ENCODE data around the gene DGKH. TPM values are rescaled to one million over a fixed set of nuclear protein-coding genes. Genes with fewer than 3 reads are reported as not detected.

DGKH gene
- total and polyA plus RNA-seq, 5 donors, result 2.0 to 12.1 (median 6.3) TPM

DNA sequence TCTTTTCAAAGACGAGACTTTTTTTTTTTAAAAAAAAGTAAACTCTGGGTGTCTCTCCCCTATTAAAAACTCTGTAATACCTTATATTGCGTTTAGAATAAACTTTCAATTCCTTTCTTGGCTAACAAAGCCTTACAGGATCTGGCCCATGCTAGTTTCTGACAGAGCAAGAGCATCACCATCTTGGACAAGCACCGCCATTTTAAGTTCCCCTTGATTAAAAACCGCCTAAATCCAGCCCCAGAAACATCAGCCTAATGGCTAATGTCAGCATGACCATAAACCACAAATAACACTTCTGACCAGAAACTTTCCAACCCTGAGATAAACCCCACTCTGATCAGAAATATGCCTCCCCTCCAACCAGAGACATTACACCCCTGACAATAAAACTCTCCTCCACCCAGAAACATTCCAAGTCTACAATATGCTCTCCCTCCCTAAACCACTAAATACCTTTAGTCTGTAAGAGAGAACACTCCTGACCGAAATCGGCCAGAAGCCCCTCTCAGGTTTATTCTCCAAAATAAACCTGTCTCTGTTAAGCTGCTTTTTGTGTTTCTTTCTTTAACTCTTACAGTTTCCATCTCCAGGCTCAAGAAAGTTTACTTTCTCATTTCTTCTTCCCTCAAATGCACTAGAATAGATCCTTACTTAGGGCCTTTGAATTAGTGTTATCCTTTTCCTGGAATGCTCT is 221.9 kb downstream of the DGKH start:
- intact Hi-C loops (cut with DNase I), result no loop called here
- H3K27ac ChIP-seq (ENCODE audit: low read length), result no peak overlapping the region
- 98% methylated on average over 6 of the region's 6 CpGs for whole genome bisulfite sequencing
- no peaks in the 10 kb centered on the region for H3K27me3 ChIP-seq (ENCODE audit: control insufficient read depth, insufficient read depth)
- no peak overlapping the region for H3K4me3 ChIP-seq (ENCODE audit: low read length)
- DNase-seq, result no peak
- H3K9me3 ChIP-seq (ENCODE audit: control insufficient read depth, low read length), result no peaks in the 10 kb centered on the region
- H3K4me1 ChIP-seq (ENCODE audit: control insufficient read depth, insufficient read depth, low read length), result no peaks in the 10 kb centered on the region
- ATAC-seq, result no peak

DNA sequence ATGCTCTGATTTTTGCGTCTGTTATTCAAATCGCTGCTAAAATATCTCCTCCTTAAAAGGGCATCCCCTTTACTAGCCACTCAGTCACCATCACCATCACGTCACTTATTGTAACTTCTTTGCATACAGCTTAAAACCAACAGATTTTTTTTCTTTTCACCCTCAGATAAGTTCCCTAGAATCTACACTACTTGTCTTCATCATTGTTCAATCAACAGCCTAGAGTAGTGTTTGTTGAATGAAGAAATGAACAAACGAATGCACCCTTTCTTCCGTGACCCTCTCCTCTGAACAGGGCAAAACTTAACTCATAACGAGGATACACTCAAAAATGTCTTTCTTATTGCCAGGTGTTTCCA is 222.4 kb downstream of the DGKH start:
- Histone ChIP-seq H3K27ac (ENCODE audit: low read length) (peak overlapping the region; percentile 81), H3K27me3 (ENCODE audit: control insufficient read depth, insufficient read depth) (no peaks in the 10 kb centered on the region), H3K4me3 (ENCODE audit: low read length) (peak overlapping the region; percentile 87), H3K9me3 (ENCODE audit: control insufficient read depth, low read length) (no peaks in the 10 kb centered on the region), H3K4me1 (ENCODE audit: control insufficient read depth, insufficient read depth, low read length) (no peaks in the 10 kb centered on the region)
- no peak for DNase-seq
- intact Hi-C loops (cut with DNase I), result no loop called here
- ATAC-seq, result no peak
- 87% methylated on average over 6 of the region's 6 CpGs for WGBS

DNA sequence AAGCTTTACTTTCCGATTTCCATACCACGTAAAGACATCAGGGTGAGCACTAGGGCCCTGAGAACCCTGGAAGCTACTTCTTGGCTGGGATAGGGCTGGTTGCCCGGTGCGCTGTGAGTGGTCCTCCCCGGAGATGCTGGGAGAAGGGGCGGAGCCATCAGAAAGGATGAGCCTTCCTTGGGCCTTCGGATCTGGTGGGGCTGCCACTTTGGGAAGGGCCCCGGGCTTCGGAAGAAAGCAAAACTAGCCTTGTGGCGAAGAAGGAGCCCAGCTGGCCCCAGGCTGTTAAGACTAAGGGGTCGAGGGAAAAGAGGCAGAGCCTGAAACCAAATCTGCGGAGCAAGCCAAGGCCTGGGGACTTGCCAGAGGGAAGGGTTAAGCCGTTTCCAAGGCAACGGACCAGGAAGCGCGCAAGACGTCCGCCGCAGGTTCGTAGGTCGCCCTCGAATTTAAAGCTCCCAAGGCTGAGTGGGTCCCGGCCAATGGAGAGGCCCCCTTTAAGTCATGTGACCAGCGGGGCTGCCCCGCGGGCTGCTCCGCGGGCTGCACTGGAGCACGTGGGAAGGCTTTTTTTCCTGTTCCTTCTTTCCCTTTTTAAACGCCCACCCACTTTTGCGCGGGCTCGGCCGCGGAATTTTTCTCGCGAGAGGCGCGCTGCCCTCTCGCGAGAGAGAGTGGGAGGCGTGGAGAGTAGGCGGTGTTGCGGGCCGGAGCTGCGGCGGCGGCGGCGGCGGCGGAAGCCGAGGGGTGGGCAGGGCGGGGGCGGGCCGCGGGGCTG is 223.1 kb downstream of the DGKH start:
- intact Hi-C loops (cut with DNase I), result no loop called here
- WGBS, result 2% methylated on average over 56 of the region's 57 CpGs
- no peaks in the 10 kb centered on the region for H3K4me1 ChIP-seq (ENCODE audit: control insufficient read depth, insufficient read depth, low read length)
- H3K9me3 ChIP-seq (ENCODE audit: control insufficient read depth, low read length), result no peaks in the 10 kb centered on the region
- peak overlapping the region; percentile 87 for H3K4me3 ChIP-seq (ENCODE audit: low read length)
- DNase-seq (peak; percentile 95 to 97 (median 96)), ATAC-seq (peak; percentile 98)
- H3K27me3 ChIP-seq (ENCODE audit: control insufficient read depth, insufficient read depth), result no peaks in the 10 kb centered on the region
- peak overlapping the region; percentile 81 for H3K27ac ChIP-seq (ENCODE audit: low read length)

DNA sequence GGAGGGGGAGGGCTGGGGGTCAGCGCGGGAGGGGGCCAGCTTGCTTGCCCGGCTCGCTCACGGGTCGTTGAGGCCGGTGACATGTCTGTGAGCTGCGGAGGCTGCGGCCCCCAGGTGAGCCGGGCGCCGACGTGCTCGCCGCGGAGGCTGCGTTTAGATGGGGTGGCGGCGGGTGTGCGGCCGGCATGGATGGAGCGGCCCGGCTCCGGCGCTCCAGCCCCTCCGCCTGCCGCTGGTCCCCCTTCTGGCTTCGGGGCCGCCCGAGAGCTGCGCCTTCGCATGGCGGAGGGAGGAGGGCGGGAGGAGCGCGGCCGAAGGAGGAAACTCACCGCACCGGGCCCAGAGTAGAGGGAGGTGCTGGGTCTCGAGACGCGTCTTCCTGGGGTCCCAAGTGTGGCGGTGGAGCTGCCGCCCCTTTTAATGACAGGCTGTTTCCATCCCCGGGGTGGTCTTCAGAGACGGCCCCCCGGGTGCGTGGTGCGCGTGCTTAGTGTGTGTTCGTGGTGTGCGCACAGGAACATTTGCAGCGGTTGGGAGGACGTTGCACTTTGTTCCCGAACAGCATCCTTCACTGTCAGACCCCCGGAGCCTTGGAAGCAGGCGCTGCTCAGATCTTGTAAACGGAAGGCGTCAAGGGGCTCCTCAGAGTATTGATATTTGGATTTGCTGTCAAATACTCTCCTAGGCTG is 223.8 kb downstream of the DGKH start, which contains the start of gene AKAP11:
TSS of gene AKAP11 (plus strand) at position 38 of the 689 bp plus-strand sequence. CDS start 14,197 bp downstream, outside the sequence.
- under 1% methylated on average over 59 of the region's 59 CpGs for WGBS
- DNase-seq, result peak in 2 of 3 donors; percentile 57 to 82
- intact Hi-C loops (cut with DNase I), result no loop called here
- Histone ChIP-seq H3K27ac (ENCODE audit: low read length) (peak within 1 kb of the TSS; percentile 81), H3K4me1 (ENCODE audit: control insufficient read depth, insufficient read depth, low read length) (no peaks in the 10 kb centered on the region), H3K4me3 (ENCODE audit: low read length) (peak within 1 kb of the TSS; percentile 87), H3K9me3 (ENCODE audit: control insufficient read depth, low read length) (no peaks in the 10 kb centered on the region), H3K27me3 (ENCODE audit: control insufficient read depth, insufficient read depth) (no peaks in the 10 kb centered on the region)
- peak; percentile 56 to 68 for ATAC-seq

DNA sequence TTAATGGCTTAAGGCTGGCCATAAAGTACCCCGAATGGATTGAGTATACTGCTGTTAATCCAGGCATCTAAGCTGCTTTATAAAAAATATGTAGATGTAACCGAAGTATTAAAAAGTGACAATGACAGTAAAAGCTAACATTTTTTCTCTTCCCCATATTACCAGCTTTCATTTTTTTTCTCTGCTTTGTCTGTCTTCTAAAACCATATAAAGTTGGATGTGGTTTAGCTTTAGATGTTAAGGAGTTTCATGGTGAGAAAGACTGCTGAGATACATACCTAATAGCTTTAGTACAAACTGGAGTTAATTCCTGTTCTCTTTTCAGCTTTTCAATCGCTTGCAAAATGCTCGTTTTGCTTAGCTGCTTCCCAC is 224.3 kb downstream of the DGKH start:
- WGBS, result 6% methylated on average over 4 of the region's 4 CpGs

DNA sequence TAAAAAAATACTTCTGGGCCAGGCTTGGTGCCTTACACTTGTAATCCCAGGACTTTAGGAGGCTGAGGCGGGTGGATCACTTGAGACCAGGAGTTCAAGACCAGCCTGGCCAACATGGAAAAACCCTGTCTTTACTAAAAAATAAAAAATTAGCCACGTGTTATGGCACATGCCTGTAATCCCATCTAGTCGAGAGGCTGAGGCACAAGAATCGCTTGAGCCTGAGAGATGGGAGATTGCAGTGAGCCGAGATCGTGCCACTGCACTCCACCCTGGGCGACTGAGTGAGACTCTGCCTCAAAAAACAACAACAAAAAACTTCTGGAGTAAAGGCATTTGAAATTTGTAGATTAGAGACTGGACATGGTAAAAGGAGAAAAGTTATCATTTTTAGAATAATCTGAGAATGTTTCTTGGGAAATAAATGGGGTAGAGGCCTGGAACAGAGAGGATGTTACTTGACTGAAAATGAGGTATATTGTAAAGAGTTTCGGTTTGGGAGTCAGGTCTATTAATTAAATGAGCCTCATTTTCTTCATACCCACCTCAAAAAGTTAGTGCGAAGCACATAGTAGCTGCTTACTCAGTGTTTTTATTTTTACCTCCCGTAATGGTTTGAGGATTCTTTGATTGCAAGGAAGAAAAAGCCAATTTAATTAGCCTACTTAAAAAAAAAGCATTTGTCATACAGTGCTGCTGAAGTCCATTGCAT is 226.1 kb downstream of the DGKH start:
- 83% methylated on average over 10 of the region's 10 CpGs for WGBS
- H3K4me3 ChIP-seq (ENCODE audit: low read length), result no peak overlapping the region
- H3K27me3 ChIP-seq (ENCODE audit: control insufficient read depth, insufficient read depth), result no peaks in the 10 kb centered on the region
- DNase-seq, result peak in 1 of 3 donors; percentile 33
- no peak for ATAC-seq
- H3K27ac ChIP-seq (ENCODE audit: low read length), result no peak overlapping the region
- intact Hi-C loops (cut with DNase I), result no loop called here
- H3K9me3 ChIP-seq (ENCODE audit: control insufficient read depth, low read length), result no peaks in the 10 kb centered on the region
- H3K4me1 ChIP-seq (ENCODE audit: control insufficient read depth, insufficient read depth, low read length), result no peaks in the 10 kb centered on the region

More for the DNA sequence above, 224.3 kb downstream of the DGKH start:
- Histone ChIP-seq H3K27me3 (ENCODE audit: control insufficient read depth, insufficient read depth) (no peaks in the 10 kb centered on the region), H3K9me3 (ENCODE audit: control insufficient read depth, low read length) (no peaks in the 10 kb centered on the region), H3K4me3 (ENCODE audit: low read length) (peak overlapping the region; percentile 87), H3K4me1 (ENCODE audit: control insufficient read depth, insufficient read depth, low read length) (no peaks in the 10 kb centered on the region), H3K27ac (ENCODE audit: low read length) (no peak overlapping the region)
- DNase-seq (no peak), ATAC-seq (no peak)
- intact Hi-C loops (cut with DNase I), result no loop called here

DNA sequence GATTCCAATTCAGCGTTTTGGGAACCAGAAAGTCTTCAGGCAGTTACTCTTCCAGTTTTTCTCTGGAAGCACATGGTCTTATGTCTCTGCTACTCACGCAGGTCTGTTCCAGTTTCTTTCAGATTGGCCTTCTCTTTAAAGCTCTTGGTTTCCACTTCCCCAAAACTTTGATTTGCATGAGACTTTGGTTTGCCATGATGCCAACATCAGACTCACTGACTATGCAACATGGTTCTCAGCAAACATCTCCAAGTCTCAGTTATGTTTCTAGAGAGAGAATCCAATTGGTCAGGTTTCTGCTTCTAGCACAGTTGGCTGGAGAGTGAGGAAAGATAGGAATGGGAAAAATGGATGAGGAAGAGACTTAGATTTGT is 226.6 kb downstream of the DGKH start:
- H3K4me3 ChIP-seq (ENCODE audit: low read length), result no peak overlapping the region
- H3K27me3 ChIP-seq (ENCODE audit: control insufficient read depth, insufficient read depth), result no peaks in the 10 kb centered on the region
- WGBS, result 80% methylated on average over 2 of the region's 2 CpGs
- H3K27ac ChIP-seq (ENCODE audit: low read length), result no peak overlapping the region
- DNase-seq (no peak), ATAC-seq (no peak)
- peaks cover 2% of the 10 kb centered on the region for H3K4me1 ChIP-seq (ENCODE audit: control insufficient read depth, insufficient read depth, low read length)
- no peaks in the 10 kb centered on the region for H3K9me3 ChIP-seq (ENCODE audit: control insufficient read depth, low read length)
- intact Hi-C loops (cut with DNase I), result no loop called here

DNA sequence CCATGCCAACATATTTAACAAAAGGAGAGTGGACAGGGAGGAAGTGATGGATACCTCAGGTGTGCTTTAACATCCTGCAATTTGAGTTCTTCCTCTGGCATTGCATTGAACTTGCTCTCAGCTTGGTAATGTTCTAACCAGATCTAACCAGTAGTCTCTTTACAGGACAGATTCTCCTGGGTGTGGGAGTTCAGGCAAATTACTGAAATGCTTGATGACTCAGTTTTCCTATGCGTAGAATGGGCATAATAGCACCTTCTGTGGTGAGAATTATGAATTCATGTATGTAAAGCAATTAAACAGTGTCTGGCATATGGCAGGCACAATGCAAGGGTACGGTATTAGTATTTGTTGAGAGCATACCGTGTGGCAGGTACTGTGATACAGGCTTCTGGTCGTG is 227.1 kb downstream of the DGKH start:
- Histone ChIP-seq H3K27me3 (ENCODE audit: control insufficient read depth, insufficient read depth) (no peaks in the 10 kb centered on the region), H3K4me3 (ENCODE audit: low read length) (no peak overlapping the region), H3K9me3 (ENCODE audit: control insufficient read depth, low read length) (no peaks in the 10 kb centered on the region), H3K4me1 (ENCODE audit: control insufficient read depth, insufficient read depth, low read length) (peaks cover 2% of the 10 kb centered on the region), H3K27ac (ENCODE audit: low read length) (no peak overlapping the region)
- no peak for DNase-seq
- WGBS, result 94% methylated on average over 4 of the region's 4 CpGs
- ATAC-seq, result no peak
- intact Hi-C loops (cut with DNase I), result no loop called here

DNA sequence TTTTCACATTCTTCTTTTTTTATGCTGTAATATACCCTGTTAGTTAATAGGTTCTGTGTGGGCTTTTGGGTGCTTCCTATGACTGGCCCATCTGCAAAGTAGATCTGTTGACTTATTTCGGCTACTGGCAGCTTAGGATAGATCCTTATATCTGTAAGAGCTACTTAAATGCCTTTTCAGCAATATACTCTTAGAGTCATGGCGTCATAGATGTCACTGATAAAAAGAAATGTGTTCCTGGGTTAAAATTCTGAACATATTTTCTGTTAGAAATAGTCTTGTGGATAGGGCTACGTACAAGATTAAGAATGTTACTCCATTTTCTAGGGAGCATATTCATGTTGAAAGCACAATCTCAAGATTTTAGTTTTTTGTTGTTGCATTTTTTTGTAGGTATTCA is 228.2 kb downstream of the DGKH start:
- H3K4me1 ChIP-seq (ENCODE audit: control insufficient read depth, insufficient read depth, low read length), result peaks cover 2% of the 10 kb centered on the region
- intact Hi-C loops (cut with DNase I), result no loop called here
- no peak overlapping the region for H3K4me3 ChIP-seq (ENCODE audit: low read length)
- ATAC-seq (no peak), DNase-seq (no peak)
- no peaks in the 10 kb centered on the region for H3K9me3 ChIP-seq (ENCODE audit: control insufficient read depth, low read length)
- no peaks in the 10 kb centered on the region for H3K27me3 ChIP-seq (ENCODE audit: control insufficient read depth, insufficient read depth)
- WGBS, result 89% methylated on average over 3 of the region's 3 CpGs
- H3K27ac ChIP-seq (ENCODE audit: low read length), result no peak overlapping the region

DNA sequence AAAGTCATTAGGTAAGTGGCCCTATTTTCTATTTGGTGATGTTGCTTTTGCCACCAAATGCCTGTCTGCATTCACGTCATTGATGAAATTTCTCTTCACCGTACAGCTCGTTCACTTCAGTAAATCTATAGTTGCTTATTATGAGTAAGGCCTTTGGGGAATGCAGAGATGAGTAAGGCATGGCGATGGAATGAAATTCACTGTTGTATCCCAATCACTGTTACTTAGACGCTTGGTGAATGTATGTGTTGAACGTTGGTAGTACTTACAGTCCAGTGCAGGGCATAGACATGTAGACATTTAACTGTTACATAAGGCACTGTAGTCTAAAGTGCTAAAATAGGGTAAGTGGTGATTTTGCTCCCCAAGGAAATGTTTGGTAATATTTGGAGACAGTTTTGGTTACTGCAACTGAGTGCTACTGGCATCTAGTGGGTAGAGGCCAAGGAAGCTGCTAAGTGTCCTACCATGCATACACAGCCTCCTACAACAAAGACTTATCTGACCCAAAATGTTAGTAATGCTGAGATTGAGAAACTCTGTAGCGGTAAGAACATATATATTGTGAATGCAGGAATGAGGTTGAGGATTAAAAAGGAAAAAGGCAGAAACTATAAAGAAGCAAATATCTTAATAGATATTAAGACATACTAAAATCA is 229.3 kb downstream of the DGKH start:
- 92% methylated on average over 7 of the region's 7 CpGs for WGBS
- Histone ChIP-seq H3K27me3 (ENCODE audit: control insufficient read depth, insufficient read depth) (no peaks in the 10 kb centered on the region), H3K27ac (ENCODE audit: low read length) (no peak overlapping the region), H3K4me1 (ENCODE audit: control insufficient read depth, insufficient read depth, low read length) (peaks cover 2% of the 10 kb centered on the region), H3K9me3 (ENCODE audit: control insufficient read depth, low read length) (no peaks in the 10 kb centered on the region), H3K4me3 (ENCODE audit: low read length) (no peak overlapping the region)
- DNase-seq, result no peak
- intact Hi-C loops (cut with DNase I), result no loop called here
- no peak for ATAC-seq

All from right cardiac atrium (tissue), 5 donors.